Mesothelial cell of epicardium (in vitro differentiated cells): ENCODE data around the gene KIAA0513. TPM values are rescaled to one million over a fixed set of nuclear protein-coding genes. Genes with fewer than 3 reads are reported as not detected.
"Not testable (repeated sequence)": the region's sequence is repeated elsewhere in the genome, so short reads cannot be mapped to it uniquely, and the experiment has no call there.

Experiments used
- DNase-seq, 2 experiments: peaks; one replicate each; pipeline ENCODE4 v3.0.0; 2021; ENCODE audit warnings: low spot score in 2 of 2; ENCODE audit not compliant: unreplicated experiment in 2 of 2
- H3K27ac Mint-ChIP-seq: 2 replicates; pipeline ENCODE4 v1.8.0; 2021; ENCODE audit warnings: mixed read lengths
- H3K27me3 Mint-ChIP-seq: 2 replicates; pipeline ENCODE4 v1.8.0; 2021; ENCODE audit warnings: low read depth, mixed read lengths
- H3K36me3 Mint-ChIP-seq: 2 replicates; pipeline ENCODE4 v1.8.0; 2021; ENCODE audit warnings: mixed read lengths
- H3K4me1 Mint-ChIP-seq: 2 replicates; pipeline ENCODE4 v1.8.0; 2021; ENCODE audit warnings: mixed read lengths
- H3K4me3 Mint-ChIP-seq: 2 replicates; pipeline ENCODE4 v1.8.0; 2021; ENCODE audit warnings: mild to moderate bottlenecking, moderate library complexity, mixed read lengths
- H3K9me3 Mint-ChIP-seq: 2 replicates; pipeline ENCODE4 v1.8.0; 2021; ENCODE audit warnings: mixed read lengths
- CTCF ChIP-seq: fragments of 200-600 bp; sonication (generic); IDR thresholded peaks from one replicate; pipeline ENCODE4 v1.5.0; 2021; ENCODE audit warnings: antibody characterized with exemption; ENCODE audit not compliant: unreplicated experiment
- total RNA-seq: library from RNA; stranded (reverse); gene quantifications from 3 replicates; pipeline ENCODE4 v1.2.1, GENCODE V29; 2021

KIAA0513 gene
- total RNA-seq, 1 donor from 2014 or later = 6.8 TPM

- no peaks in the 10 kb centered on the region for H3K36me3 Mint-ChIP-seq
- H3K27me3 Mint-ChIP-seq = no peaks in the 10 kb centered on the region
- peaks cover 5% of the 10 kb centered on the region for H3K4me1 Mint-ChIP-seq
- H3K27ac Mint-ChIP-seq = no peak overlapping the region
- H3K9me3 Mint-ChIP-seq = no peaks in the 10 kb centered on the region
- no peak for DNase-seq
- no peak overlapping the region for H3K4me3 Mint-ChIP-seq
- no peak for TF ChIP-seq CTCF
Observed at GRCh38 chr16:85120006-85120340, 92.4 kb downstream of the KIAA0513 start.

- not testable (repeated sequence) for H3K4me3 Mint-ChIP-seq, DNase-seq, H3K9me3 Mint-ChIP-seq, H3K36me3 Mint-ChIP-seq, H3K27ac Mint-ChIP-seq, H3K27me3 Mint-ChIP-seq
- H3K4me1 Mint-ChIP-seq = peaks cover 11% of the 10 kb centered on the region
Observed at GRCh38 chr16:85123441-85123840, 95.8 kb downstream of the KIAA0513 start.

- Mint-ChIP-seq H3K4me3 (no peak overlapping the region), H3K9me3 (no peaks in the 10 kb centered on the region), H3K4me1 (peaks cover 13% of the 10 kb centered on the region), H3K27ac (no peak overlapping the region), H3K27me3 (no peaks in the 10 kb centered on the region), H3K36me3 (no peaks in the 10 kb centered on the region)
- no peak for TF ChIP-seq CTCF
- DNase-seq = no peak
Observed at GRCh38 chr16:85123891-85124635, 96.5 kb downstream of the KIAA0513 start.

- H3K27ac Mint-ChIP-seq = no peak overlapping the region
- H3K4me1 Mint-ChIP-seq = peaks cover 18% of the 10 kb centered on the region
- no peaks in the 10 kb centered on the region for H3K9me3 Mint-ChIP-seq
- no peak for DNase-seq
- H3K27me3 Mint-ChIP-seq = no peaks in the 10 kb centered on the region
- no peak overlapping the region for H3K4me3 Mint-ChIP-seq
- no peak for TF ChIP-seq CTCF
- H3K36me3 Mint-ChIP-seq = no peaks in the 10 kb centered on the region
Observed at GRCh38 chr16:85124636-85125346, 97.2 kb downstream of the KIAA0513 start.

- no peaks in the 10 kb centered on the region for H3K36me3 Mint-ChIP-seq
- H3K4me3 Mint-ChIP-seq = no peak overlapping the region
- H3K4me1 Mint-ChIP-seq = peaks cover 28% of the 10 kb centered on the region
- H3K27me3 Mint-ChIP-seq = no peaks in the 10 kb centered on the region
- peak overlapping the region; percentile 57 for H3K27ac Mint-ChIP-seq
- no peak for DNase-seq
- H3K9me3 Mint-ChIP-seq = no peaks in the 10 kb centered on the region
- no peak for TF ChIP-seq CTCF
Observed at GRCh38 chr16:85125570-85126393, 98.2 kb downstream of the KIAA0513 start.

- Mint-ChIP-seq H3K27me3 (no peaks in the 10 kb centered on the region), H3K4me3 (no peak overlapping the region), H3K9me3 (no peaks in the 10 kb centered on the region), H3K27ac (peak overlapping the region; percentile 57), H3K36me3 (no peaks in the 10 kb centered on the region), H3K4me1 (peaks cover 32% of the 10 kb centered on the region)
- TF ChIP-seq CTCF = no peak
- DNase-seq = no peak
Observed at GRCh38 chr16:85126394-85126704, 98.8 kb downstream of the KIAA0513 start.
